Epithelial cell of esophagus (primary cell): ENCODE measurements around the gene TGIF2.
A peak's percentile ranks its signal among the peaks of the same experiment; 100 is the strongest.

ENCODE experiments used
- DNase-seq: peaks from one replicate; pipeline ENCODE4 v3.0.0; 2010; ENCODE audit warnings: low read depth
- H3K4me3 ChIP-seq: 2 replicates; pipeline ENCODE4 v1.5.1; 2011; ENCODE audit warnings: mild to moderate bottlenecking, low read length, control low read depth
- TF ChIP-seq, protein P1 (sequence below): IDR thresholded peaks from 2 replicates; pipeline ENCODE4 v1.5.1; 2011; ENCODE audit warnings: low read depth, mild to moderate bottlenecking, low read length, control low read depth, inconsistent platforms; ENCODE audit not compliant: insufficient read depth; ENCODE audit errors: missing control alignments

The TGIF2 gene

DNA sequence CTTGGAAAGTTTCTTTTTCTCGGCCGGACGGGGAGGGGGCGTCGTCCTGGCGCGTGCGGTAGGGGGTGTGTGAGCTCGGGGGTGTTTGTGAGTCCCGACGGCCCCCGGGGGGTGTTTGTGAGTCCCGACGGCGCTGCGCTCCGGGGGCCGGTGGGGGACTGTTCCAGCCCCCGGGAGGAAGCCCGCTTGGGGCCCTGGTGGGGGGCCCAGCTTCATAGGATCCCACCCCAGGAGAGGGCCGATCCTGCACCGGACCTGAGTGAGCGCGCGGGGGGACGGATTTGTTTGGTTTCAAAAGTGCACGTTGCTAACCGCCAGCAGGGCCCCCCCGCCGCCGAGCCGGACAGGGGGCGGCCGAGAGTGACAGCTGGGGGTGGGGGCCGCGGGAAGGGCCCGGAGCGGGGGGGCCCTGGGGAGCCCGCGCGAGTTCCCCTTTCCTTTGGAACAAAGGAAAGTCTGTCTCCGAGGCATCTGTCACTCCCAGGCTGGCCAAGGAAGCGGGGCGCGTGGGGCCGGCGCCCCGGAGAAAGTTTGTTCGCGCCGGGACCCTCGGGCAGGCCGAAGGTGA, 485 bp downstream of the TGIF2 start:
- no peak for DNase-seq
- H3K4me3 ChIP-seq, result peak overlapping the region; percentile 63
- TF ChIP-seq, protein P1, sequence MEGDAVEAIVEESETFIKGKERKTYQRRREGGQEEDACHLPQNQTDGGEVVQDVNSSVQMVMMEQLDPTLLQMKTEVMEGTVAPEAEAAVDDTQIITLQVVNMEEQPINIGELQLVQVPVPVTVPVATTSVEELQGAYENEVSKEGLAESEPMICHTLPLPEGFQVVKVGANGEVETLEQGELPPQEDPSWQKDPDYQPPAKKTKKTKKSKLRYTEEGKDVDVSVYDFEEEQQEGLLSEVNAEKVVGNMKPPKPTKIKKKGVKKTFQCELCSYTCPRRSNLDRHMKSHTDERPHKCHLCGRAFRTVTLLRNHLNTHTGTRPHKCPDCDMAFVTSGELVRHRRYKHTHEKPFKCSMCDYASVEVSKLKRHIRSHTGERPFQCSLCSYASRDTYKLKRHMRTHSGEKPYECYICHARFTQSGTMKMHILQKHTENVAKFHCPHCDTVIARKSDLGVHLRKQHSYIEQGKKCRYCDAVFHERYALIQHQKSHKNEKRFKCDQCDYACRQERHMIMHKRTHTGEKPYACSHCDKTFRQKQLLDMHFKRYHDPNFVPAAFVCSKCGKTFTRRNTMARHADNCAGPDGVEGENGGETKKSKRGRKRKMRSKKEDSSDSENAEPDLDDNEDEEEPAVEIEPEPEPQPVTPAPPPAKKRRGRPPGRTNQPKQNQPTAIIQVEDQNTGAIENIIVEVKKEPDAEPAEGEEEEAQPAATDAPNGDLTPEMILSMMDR, result no peak

DNA sequence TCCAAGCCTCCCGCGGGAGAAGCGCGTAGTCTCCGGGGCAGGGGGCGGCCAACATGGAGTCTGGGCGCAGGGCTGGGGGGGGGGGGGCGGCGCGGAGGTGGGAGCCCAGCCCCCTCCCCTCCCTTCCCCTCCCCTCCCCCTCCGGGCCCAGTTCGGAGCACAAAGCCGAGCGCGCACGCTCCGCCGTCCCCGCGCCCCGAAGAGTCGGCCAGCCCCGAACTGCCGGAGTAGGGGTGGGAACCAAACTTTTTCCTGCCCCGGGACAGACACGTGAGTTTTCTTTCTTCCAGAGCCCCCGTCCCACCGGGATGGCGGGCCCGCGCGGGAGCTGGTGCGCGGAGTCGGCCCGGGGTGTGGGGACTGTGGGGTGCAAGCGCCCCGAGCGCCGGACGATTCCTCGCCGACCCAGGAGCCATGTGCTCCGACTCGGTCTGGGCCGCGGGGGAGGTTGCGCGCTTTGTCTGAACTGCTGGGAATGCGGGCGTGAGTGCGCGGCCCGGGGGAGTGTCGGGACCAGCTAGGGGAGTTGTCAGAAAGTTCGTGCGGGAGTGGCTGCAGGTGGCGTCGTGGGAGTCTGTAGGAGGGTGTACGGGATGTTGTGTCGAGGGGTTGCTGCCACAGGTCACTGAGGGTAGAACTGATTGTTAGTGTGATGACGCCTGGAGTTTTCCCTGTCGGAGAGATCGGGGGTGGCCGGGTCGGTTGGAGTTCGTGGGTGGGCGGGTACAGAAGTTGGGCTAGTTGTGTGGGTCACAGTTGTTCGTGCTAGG, 1.2 kb downstream of the TGIF2 start:
- TF ChIP-seq, protein P1, result no peak
- DNase-seq, result peak; percentile 51
- H3K4me3 ChIP-seq, result peak overlapping the region; percentile 63

GRCh38 chr20:36576081-36576445, 2.7 kb downstream of the TGIF2 start:
- TF ChIP-seq, protein P1, result no peak
- DNase-seq, result no peak
- no peak overlapping the region for H3K4me3 ChIP-seq

- no peak for DNase-seq
- H3K4me3 ChIP-seq, result no peak overlapping the region
- TF ChIP-seq, protein P1, result no peak
Measured at GRCh38 chr20:36578356-36579041, 5.1 kb downstream of the TGIF2 start.

GRCh38 chr20:36579996-36580545, 6.7 kb downstream of the TGIF2 start:
- DNase-seq, result no peak
- no peak overlapping the region for H3K4me3 ChIP-seq
- TF ChIP-seq, protein P1, result no peak

GRCh38 chr20:36582322-36582721, 8.9 kb downstream of the TGIF2 start:
- TF ChIP-seq, protein P1, result no peak
- DNase-seq, result no peak
- H3K4me3 ChIP-seq, result no peak overlapping the region

- H3K4me3 ChIP-seq, result no peak overlapping the region
- TF ChIP-seq, protein P1, result no peak
- no peak for DNase-seq
Measured at GRCh38 chr20:36582821-36583220, 9.4 kb downstream of the TGIF2 start.
